Hematopoietic multipotent progenitor cell treated with erythropoietin and hydrocortisone succinate and interleukin-3 and kit ligand, for 15 days (in vitro differentiated cells): ENCODE results near the gene PRICKLE2.

Source experiments
- DNase-seq: peaks from one replicate; pipeline ENCODE4 v3.0.0-alpha.2; 2015; ENCODE audit warnings: low spot score

Gene PRICKLE2

GRCh38 chr3:64074895-64075679, 150.2 kb downstream of the PRICKLE2 start:
- DNase-seq: no peak

GRCh38 chr3:64074060-64074459, 151.2 kb downstream of the PRICKLE2 start:
- no peak for DNase-seq

- no peak for DNase-seq
Measured at GRCh38 chr3:64073158-64073761, 152.0 kb downstream of the PRICKLE2 start.

- DNase-seq: no peak
Measured at GRCh38 chr3:64072126-64072525, 153.1 kb downstream of the PRICKLE2 start.

- DNase-seq: no peak
Measured at GRCh38 chr3:64070704-64071103, 154.6 kb downstream of the PRICKLE2 start.

- DNase-seq: no peak
Measured at GRCh38 chr3:64067506-64068346, 157.5 kb downstream of the PRICKLE2 start.

- DNase-seq: no peak
Measured at GRCh38 chr3:64064804-64065203, 160.5 kb downstream of the PRICKLE2 start.

- DNase-seq: no peak
Measured at GRCh38 chr3:64063983-64064438, 161.3 kb downstream of the PRICKLE2 start.

- DNase-seq: no peak
Measured at GRCh38 chr3:64063207-64063982, 161.9 kb downstream of the PRICKLE2 start.

GRCh38 chr3:64061628-64062027, 163.6 kb downstream of the PRICKLE2 start:
- no peak for DNase-seq

GRCh38 chr3:64059484-64060175, 165.6 kb downstream of the PRICKLE2 start:
- no peak for DNase-seq

- DNase-seq: no peak
Measured at GRCh38 chr3:64058566-64058965, 166.7 kb downstream of the PRICKLE2 start.

- no peak for DNase-seq
Measured at GRCh38 chr3:64057231-64057630, 168.0 kb downstream of the PRICKLE2 start.

- no peak for DNase-seq
Measured at GRCh38 chr3:64056606-64057180, 168.6 kb downstream of the PRICKLE2 start.

- no peak for DNase-seq
Measured at GRCh38 chr3:64055076-64055475, 170.2 kb downstream of the PRICKLE2 start.

GRCh38 chr3:64054488-64054887, 170.8 kb downstream of the PRICKLE2 start:
- no peak for DNase-seq

- DNase-seq: no peak
Measured at GRCh38 chr3:64053581-64053980, 171.7 kb downstream of the PRICKLE2 start.

GRCh38 chr3:64053117-64053516, 172.1 kb downstream of the PRICKLE2 start:
- DNase-seq: no peak

- DNase-seq: no peak
Measured at GRCh38 chr3:64049832-64050231, 175.4 kb downstream of the PRICKLE2 start.

- DNase-seq: no peak
Measured at GRCh38 chr3:64049136-64049535, 176.1 kb downstream of the PRICKLE2 start.

- no peak for DNase-seq
Measured at GRCh38 chr3:64048631-64049061, 176.6 kb downstream of the PRICKLE2 start.
